ENCODE results near the gene NDEL1. TPM values are rescaled to one million over a fixed set of nuclear protein-coding genes. Genes with fewer than 3 reads are reported as not detected.

The NDEL1 gene
- total RNA-seq, 1 experiment from 2014 or later, result 63.1 TPM

DNA sequence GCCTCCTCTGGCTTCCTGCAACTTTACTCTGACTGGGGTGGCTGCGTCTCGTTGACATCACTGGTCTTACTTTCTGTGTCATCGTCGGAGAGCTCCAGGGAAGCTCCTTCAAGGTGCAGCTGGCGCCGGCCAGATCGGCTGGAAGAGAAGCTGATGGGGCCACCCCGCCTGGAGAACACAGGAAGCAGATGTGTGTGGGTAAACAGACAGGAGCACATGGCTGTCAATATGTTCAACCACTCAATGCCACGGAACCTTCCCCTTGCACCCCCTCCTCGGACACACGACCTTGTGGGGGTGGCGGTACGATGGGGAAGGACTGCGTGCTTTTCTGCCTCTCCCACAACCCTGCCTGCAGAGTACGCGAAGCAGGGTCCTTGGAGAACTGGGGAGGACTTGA lies 40.1 kb downstream of the NDEL1 start:
- no peak for DNase-seq (ENCODE audit: extremely low read depth, low read depth)

DNA sequence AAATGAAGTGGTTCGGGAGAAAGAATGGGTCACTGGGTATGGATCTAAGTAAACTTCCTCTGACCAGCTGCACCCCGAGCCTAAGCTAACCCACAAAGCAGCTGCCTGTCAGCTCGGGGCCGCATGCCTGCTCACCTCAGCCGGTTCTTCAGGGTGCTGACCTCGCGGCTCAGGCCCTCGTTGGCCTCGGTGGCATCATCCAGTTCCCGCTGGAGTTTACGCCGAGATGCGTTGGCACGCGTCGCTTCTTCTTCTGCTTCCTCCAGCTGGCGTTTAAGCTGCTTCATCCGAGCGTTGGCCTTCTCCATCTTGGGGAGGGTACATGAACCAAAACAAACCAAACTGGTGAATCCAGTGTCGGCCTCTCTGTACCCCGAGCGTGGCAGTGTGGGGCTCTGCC lies 41.1 kb downstream of the NDEL1 start:
- DNase-seq (ENCODE audit: extremely low read depth, low read depth), result no peak

DNA sequence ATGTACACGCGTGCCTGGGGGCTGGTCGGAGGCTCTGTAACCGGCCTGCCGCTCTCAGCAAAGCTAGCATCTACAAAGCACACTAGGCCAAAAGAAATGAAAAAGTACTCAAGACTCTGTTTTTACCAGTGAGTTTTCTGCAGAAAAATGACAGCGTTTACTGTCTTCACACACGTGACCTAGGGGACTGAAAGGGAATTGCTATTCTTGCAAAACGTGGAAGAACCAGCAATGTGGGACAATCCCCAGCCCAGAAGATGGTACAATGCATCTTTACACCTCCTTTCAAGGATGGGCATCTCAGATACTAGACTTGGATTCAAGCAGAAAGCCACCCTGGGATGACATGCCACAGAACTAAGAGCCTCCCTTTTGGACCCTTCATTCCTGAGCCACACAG lies 41.5 kb downstream of the NDEL1 start:
- no peak for DNase-seq (ENCODE audit: extremely low read depth, low read depth)

DNA sequence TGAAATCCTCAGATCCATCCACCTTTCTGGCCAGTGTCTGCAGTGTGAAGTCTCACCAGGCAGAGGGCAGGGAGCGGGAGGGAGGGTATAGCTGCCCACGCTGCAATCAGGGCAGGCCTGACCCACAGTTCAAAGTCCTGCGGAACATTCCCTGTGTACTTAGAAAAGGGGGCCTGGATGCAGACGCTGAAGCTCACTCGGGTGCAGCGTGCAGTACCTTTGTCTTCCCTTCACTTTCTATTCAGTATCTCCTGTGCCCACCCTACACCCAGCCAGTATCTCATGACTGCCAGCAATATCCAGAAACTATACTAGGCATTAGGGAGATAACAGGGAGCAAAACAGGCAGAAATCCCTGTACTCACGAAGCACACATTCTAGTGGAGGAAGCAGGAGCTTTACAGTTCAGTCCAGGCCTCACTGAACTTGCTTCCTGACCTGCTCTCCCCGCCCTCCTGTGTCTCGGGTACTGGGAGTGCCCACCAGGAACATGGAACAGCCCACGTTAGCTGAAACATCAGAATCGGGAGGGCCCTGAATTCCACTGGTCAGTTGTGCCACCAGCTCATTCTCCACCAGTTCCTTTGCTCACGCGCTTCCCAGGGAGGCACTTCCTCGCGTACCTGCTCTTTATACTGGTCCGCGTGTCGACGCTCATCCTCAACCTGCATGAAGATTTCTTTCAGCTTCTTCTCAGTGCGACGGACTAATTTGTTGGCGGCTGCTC lies 42.2 kb downstream of the NDEL1 start:
- no peak for DNase-seq (ENCODE audit: extremely low read depth, low read depth)

DNA sequence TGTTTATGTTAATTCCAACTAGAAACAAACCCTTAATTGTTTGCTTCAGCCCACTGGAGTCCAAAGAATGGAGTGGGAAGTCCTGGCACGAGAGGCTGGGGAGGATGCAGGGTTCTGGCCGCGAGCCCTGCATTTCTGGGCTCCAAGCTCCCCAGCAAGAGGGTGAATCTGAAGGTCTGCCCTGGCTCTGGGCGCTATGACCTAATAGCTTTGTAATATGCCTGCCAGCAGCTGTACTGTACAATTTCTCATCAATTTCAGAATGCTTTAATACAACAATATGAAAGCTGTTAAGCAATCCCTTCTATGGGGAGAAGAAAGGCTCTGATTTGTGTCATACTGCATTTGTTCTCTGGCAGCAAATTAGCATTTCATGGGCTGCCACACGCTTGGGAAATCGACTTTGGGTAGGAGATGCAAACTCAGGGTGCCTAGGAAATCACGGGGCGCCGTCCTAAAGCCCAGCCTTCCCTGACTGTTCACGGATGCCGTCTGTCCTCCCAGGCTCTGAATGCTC lies 43.8 kb downstream of the NDEL1 start:
- no peak for DNase-seq (ENCODE audit: extremely low read depth, low read depth)

DNA sequence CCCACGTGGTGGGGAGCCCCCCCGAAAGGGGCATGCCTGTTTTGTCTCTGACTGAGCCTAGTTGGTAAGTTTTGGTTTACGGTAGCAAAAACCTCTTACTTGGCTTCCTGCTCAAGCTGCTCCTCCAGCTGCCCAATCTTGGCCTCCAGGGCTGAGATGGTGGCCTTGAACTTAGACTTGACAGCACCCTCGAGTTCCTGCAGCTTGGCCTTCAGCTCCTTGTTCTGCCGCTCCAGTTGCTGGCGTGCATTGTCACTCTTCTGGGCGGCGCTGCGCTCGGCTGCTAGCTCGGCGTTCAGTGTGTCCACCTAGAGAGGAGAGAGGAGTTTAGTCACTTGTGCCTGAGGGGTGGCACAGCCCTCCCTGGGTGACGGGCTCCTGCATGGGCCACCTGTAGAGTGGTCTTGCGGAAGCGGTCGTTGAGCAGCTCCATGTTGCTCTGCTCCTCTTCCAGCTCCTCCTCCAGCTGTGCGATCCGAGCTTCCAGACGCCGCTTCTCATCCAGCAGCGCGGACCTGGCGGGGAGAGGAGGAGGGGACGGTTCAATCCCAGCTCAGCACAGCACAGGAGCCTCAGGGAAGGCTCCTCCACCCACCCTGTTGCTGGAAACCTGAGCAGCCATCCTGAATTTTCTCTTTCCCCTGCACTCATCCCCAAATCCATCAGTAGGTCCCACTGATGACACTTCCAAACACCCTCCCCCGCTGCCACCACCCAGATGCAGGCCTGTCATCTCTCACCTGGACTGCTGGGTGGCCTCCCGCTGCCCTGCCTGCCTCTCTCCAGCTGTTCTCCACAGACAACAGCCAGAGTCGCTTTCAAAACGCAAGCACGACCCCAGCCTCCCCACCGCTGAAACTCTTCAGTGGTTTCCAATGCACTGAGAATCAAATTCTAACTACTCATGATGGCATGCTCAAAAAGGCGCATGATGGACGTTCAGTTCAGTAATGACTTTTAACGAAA lies 44.6 kb downstream of the NDEL1 start:
- no peak for DNase-seq (ENCODE audit: extremely low read depth, low read depth)

DNA sequence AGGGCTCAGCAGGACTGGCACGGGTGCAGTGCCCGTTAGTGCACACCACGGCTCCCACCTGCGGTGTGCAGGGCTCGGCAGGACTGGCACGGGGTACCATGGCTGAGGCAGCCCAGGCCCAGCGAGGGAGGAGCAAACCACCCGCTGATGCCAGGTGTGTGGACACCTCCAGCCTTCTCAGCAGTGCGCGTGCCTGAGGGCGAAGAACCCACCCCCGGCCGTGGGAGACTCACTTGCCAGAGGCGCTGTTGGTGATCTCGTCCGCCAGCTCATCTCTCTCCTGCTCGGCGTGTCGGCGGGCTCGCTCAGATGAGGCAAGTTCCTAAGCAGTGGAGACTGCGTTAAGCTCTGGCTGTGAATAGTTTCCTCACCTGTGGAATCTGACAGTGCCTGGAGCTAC lies 45.4 kb downstream of the NDEL1 start:
- no peak for DNase-seq (ENCODE audit: extremely low read depth, low read depth)

DNA sequence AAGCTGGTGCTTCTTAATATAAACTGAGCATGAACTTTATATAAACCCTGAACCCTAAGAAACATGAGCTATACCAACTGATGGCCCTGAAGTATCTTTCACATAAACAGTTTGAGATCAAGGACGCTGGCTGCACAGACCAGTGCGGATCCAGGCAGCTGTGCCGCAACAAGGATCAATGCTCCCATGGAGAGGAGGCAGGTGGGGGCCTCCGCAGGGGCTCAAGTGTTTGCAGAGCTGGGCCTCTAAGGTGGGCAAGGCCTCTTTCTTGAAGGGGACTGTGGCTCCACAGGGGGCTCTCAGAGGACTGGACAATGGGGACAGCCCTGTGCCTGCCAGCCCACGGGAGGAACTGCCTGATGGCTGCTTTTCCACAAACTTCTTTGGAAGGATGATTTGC lies 46.0 kb downstream of the NDEL1 start:
- DNase-seq (ENCODE audit: extremely low read depth, low read depth), result no peak

DNA sequence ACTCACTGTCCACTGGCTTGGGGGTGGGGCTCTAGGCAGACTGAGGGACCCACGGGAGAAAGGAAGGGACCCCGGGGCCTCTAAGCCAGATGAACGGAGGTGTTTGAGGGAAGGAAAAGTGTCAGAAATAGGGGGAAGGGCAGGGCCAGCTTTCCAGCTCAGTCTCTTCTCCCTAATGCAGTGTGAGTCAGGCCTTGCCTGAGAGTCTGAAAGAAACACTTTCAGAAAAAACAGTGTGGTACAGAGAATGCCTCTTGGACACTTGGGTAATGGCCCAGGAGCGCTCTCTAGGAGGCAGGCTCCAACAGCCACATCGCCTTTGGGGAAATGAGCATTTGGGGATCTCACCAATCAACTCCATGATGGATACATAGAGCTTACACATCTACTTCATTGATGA lies 46.9 kb downstream of the NDEL1 start:
- no peak for DNase-seq (ENCODE audit: extremely low read depth, low read depth)

DNA sequence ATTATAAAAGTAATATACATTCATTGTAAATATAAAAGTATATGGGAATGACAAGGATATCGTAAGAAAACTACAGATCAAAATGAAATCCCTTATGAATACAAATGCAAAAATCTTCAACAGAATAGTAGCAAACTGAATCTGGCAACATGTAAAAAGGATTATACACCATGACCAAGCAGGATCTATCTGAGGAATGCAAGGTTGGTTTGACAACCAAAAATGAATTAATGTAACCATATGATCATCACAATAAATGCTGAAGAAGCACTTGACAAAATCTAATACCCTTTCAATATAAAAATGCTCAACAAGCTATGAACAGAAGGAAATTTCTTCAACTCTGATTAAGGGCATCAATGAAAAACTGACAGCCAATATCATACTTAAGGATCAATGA lies 48.8 kb downstream of the NDEL1 start:
- no peak for DNase-seq (ENCODE audit: extremely low read depth, low read depth)

DNA sequence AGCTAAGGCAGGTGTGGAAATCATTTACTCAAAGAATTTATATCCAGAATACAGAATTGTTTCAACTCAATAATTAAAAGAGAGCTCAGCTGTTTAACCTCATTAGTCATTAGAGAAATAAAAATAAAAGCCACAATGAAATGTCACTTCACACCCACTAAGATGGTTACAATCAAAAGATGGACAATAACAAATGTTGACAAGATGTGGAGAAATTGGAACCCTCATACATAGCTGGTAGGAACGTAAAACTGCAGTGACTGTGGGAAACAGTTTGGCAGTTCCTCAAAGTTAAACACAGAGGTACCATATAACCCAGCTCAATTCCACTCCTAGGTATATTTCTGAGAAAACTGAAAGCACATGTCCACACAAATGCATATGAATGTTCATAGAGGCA lies 49.8 kb downstream of the NDEL1 start:
- no peak for DNase-seq (ENCODE audit: extremely low read depth, low read depth)

DNA sequence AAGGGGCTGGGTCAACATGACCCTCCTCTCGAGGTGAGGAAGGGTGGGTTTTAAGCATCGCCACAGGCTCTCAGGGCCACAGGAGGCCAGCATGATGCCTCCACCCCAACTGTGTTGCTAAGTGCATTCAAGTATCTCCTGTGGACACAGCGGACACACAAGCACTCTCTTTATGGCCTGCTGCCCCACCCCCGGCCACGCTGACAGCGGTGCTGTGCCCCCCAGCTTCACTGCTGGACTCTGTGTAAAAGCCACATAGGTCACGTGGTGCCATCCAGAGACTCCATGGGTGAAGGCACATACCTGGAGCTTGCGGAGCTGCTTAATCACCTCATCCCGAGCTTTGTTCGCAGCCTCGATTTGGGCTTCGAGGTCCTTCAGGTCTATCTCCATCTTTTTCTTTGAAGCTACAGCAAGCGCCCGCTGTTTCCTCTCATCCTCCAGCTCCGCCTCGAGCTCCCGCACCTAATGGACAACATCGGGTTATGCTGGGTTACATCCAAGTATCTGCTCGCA lies 51.5 kb downstream of the NDEL1 start:
- DNase-seq (ENCODE audit: extremely low read depth, low read depth), result no peak

DNA sequence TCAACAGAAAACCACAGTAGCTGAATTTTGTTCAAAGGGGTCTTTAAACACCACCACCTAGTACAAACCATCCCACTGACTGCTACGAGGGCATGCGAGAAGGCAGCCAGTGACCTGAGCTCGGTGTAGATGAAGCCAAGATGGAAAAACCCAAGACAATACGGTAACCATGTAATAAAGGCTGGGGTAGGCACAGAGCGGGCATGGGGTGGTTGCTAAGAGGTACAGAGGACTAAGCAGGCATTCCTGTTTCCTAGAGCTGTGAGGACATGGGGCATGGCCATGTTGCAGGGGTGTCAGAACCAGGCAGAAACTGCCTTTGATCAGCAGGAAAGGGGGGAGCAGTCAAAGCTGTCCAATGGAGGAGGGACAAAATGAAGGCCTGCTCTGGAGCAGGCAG lies 52.1 kb downstream of the NDEL1 start:
- DNase-seq (ENCODE audit: extremely low read depth, low read depth), result no peak

DNA sequence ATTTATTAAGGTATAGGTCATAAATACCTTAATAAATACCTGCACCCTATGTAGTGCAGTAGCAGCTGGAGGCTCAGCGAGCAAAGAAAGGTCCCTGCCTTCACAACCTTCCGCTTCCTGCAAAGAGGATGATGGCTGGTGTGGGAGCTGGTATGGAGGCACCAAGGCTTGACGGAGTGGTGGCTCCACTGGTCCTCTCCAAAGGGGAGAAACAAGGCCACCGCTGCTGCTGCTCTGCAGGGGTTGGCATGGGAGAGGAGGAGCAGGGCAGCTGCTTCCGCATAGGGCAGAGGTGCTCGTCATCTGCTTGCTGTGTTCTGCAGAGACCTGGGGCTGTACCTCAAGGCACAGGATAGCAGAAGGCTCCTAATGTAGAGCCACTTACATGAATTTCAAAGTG lies 52.8 kb downstream of the NDEL1 start:
- DNase-seq (ENCODE audit: extremely low read depth, low read depth), result no peak

DNA sequence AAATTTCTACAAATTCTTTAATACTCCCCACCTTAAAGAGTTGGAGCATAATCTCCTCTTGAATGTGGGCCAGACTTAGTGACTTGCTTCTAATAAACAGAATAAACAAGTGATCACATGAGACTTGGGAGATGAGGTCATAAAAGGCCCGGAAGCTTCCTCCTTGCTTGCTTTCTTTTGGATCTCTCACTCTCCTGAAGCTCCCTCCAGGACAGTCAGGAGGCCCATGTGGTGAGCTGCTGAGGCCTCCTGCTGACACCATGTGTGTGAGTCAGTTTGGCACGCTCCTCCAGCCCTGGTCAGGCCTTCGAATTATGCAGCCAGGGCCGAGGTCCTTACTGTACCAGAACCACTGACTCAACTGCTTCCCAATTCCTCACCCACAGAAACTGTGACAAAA lies 53.2 kb downstream of the NDEL1 start:
- no peak for DNase-seq (ENCODE audit: extremely low read depth, low read depth)

DNA sequence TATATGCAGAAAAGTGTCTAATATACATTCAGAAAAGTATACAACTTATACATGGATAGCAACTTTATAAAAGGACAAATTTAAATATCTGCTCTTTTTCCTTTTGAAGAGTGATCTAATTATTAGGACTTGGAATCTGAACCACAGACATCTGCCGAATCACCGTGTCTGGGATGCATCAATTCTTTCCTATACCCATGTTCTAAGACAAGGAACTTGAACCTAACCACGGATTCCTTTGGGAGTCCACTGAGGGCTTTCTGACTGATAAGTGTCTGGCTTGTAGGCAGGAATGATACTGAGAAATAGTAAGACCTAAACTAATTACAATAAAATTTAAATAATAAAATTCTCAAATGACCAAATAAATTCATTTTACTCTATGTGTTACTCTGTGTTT lies 54.2 kb downstream of the NDEL1 start:
- DNase-seq (ENCODE audit: extremely low read depth, low read depth), result no peak

DNA sequence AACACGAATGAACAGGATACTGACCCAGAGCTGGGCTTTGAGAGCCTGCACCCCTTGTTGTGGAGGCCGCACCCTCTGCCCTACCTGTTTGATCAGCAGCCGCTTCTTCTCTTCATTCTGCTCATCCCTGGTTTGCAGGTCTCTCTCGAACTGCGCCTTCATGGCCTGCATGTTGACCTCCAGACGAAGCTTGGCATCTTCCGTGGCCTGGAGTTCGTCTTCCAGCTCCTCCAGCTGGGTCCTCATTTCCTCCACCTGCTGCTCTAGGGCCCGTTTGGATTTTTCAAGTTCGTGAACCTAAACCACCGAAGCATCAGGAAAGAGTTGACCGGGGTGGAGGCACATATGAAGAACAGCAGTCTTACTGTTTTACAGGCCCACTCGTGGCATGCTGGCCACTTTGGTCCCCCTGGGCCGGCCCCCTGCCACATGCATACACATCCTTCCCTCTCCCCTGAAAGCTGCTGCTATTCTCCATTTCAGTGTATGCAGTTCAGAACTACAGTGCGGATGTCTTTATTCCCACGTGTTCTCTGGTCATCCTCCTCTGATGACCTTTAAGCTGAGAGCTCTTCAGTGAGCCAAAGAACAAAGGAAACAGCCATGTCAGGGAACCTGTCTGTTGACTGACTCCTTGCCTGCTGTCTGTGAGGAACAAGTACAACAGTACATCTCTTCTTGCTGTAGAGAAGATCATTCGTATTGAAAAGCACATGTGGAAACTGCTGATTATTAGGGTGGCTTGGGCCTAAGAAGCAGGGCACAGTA lies 54.8 kb downstream of the NDEL1 start:
- no peak for DNase-seq (ENCODE audit: extremely low read depth, low read depth)

DNA sequence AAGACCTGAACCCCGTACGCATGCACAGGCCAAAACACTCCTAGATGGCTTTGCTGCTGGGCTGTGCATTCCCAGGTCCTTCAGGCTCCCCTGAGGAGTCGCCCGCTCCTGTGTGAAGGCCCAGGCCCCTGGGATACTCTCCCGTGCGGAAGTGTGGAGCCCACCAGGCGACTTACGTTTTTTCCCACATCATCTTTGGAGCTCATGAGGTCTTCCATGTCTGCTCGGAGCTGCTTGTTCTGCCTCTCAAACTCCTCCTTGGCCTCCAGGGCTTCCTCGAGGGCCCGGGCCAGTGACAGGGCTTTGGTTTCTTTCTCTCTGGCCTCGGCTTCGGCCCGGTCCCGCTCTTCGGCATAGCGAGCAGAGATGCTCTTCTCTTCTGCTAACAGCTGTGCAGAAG lies 56.4 kb downstream of the NDEL1 start:
- no peak for DNase-seq (ENCODE audit: extremely low read depth, low read depth)

DNA sequence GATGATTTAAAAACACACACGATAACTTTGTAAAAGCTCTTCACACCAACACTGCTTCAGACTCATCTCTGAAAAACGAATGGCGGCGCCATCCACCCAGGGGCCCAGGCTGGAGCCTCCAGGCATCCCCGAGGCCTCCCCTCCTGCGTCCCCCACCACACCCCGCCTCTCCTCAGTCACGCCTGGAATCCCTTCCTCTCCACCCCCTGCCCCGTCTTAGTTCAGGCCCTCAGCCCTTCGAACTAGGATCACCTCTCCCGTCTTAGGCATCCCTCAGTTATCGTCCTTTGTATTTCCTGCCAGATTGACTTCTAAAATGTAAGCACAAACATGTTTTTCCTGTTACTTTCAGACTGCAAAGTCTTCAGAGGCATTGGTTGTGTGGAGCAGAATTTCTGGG lies 58.3 kb downstream of the NDEL1 start:
- no peak for DNase-seq (ENCODE audit: extremely low read depth, low read depth)

DNA sequence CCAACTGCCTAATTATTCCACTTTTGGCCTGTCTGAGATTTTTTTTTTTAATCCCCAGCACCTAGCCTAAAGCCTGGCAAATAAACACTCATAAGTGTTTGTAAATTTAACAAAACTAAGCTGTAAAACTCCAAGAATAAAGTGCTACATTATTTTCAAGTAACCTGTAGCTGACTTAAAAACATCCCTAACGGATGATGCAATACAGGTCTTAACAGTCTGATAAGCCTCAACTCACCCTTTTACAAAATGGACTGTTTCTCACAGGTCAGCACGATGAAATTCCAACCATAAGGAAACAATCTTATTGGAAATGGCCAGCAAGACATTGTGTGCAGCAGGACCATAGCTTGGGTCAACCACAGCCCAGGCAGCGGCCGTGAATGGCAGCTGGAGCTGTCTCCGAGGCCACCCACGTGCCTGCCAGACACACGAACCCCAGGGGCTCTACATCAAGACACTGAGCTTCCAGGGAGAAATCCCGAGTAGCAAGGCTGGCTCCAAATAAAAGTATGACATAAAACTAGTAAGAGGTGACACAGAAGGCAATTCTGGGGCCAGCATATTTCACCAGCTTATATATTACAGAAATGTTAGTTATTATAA lies 58.9 kb downstream of the NDEL1 start:
- DNase-seq (ENCODE audit: extremely low read depth, low read depth), result no peak

Data from NCI-H460 (cell line).